HepG2 (cell line): ENCODE results near the gene ERBB4. TPM values are rescaled to one million over a fixed set of nuclear protein-coding genes. Genes with fewer than 3 reads are reported as not detected.

Source experiments
- ATAC-seq: fragments of 200-7000 bp; cut with Tn5 transposase; 3 replicates; pipeline ENCODE4 v1.9.1; 2020; ENCODE audit warnings: mild to moderate bottlenecking, moderate library complexity
- BruUV-seq: library from RNA; stranded (reverse); fragments of 400-500 nt; replicated peaks from 2 replicates; lab custom pipeline; 2021; lab: Mats Ljungman, UMichigan
- CTCF ChIA-PET: fragments of 300-600 bp; formaldehyde crosslinking; extraction: SDS; loops from one replicate; lab custom pipeline; 2021; ENCODE audit warnings: low total read pairs, inconsistent platforms, low intra/inter-chr PET ratio; lab: Yijun Ruan, JAX
- POLR2A ChIA-PET: fragments of 350-600 bp; sonication (Branson Sonifier 250); formaldehyde crosslinking; loops from one replicate; lab custom pipeline; 2020; ENCODE audit warnings: antibody characterized with exemption, inconsistent platforms; lab: Yijun Ruan, JAX
- DNase-seq: peaks from one replicate; pipeline ENCODE4 v3.0.0-alpha.2; 2015; ENCODE audit warnings: low spot score
- FAIRE-seq: peaks from 3 replicates; lab custom pipeline; 2011; peaks lifted over from hg19 to GRCh38; lab: Jason Lieb, UNC
- H2AFZ ChIP-seq: one replicate; pipeline ENCODE4 v1.6.1; 2011; ENCODE audit warnings: low read length, inconsistent platforms
- H3K27ac ChIP-seq: fragments of 300-600 bp; 3 replicates; pipeline ENCODE4 v1.8.0; 2011; ENCODE audit warnings: mixed run types, mild to moderate bottlenecking, mixed read lengths, low read length, inconsistent platforms; ENCODE audit not compliant: insufficient read depth; ENCODE audit errors: extremely low read length
- H3K27me3 ChIP-seq, 2 experiments: fragments of 200-600 bp in 1 of 2; 2 replicates in 1 of 2; 3 replicates in 1 of 2; pipeline versions ENCODE4 v1.6.0 to v1.8.0; 2011; ENCODE audit warnings: low read length in 2 of 2, mild to moderate bottlenecking in 2 of 2, moderate library complexity in 2 of 2, inconsistent platforms in 1 of 2; ENCODE audit not compliant: insufficient read depth in 2 of 2, control insufficient read depth in 1 of 2
- H3K36me3 ChIP-seq, 2 experiments: fragments of 200-600 bp in 1 of 2; replicated peaks in 1 of 2; 2 replicates in 1 of 2; 3 replicates in 1 of 2; pipeline versions ENCODE4 v1.5.1 to v1.8.0; 2011; ENCODE audit warnings: low read length in 2 of 2, inconsistent platforms in 1 of 2; ENCODE audit not compliant: insufficient read depth in 2 of 2, control insufficient read depth in 1 of 2
- H3K4me1 ChIP-seq: 2 replicates; pipeline ENCODE4 v1.5.1; 2012; ENCODE audit warnings: low read length, inconsistent platforms; ENCODE audit not compliant: insufficient read depth
- H3K4me2 ChIP-seq: 2 replicates; pipeline ENCODE4 v1.6.0; 2011; ENCODE audit warnings: low read depth, low read length, inconsistent platforms
- H3K4me3 ChIP-seq, 3 experiments: fragments of 200-600 bp in 1 of 3; sonication (generic), shearing (Covaris generic) in 1 of 3; replicated peaks in 1 of 3; 2 replicates each; pipeline ENCODE4 v1.5.1; 2011 to 2016; ENCODE audit warnings: low read length in 3 of 3, inconsistent platforms in 2 of 3, low read depth in 2 of 3, mild to moderate bottlenecking in 2 of 3, control low read depth in 1 of 3, mixed read lengths in 1 of 3; ENCODE audit not compliant: insufficient read depth in 1 of 3
- H3K79me2 ChIP-seq: one replicate; pipeline ENCODE4 v1.6.1; 2011; ENCODE audit warnings: low read length, inconsistent platforms; ENCODE audit not compliant: insufficient read depth
- H3K9ac ChIP-seq: 2 replicates; pipeline ENCODE4 v1.6.0; 2011; ENCODE audit warnings: mild to moderate bottlenecking, low read depth, low read length, inconsistent platforms; ENCODE audit not compliant: insufficient read depth
- H3K9me3 ChIP-seq: 2 replicates; pipeline ENCODE4 v1.5.1; 2012; ENCODE audit warnings: mild to moderate bottlenecking, low read length
- H4K20me1 ChIP-seq: 2 replicates; pipeline ENCODE4 v1.6.0; 2011; ENCODE audit warnings: inconsistent platforms, mild to moderate bottlenecking, low read length, moderate library complexity; ENCODE audit not compliant: insufficient read depth
- BRCA1 ChIP-seq: sonication (generic); formaldehyde crosslinking; IDR thresholded peaks from 2 replicates; pipeline ENCODE4 v1.4.0; 2020; ENCODE audit warnings: missing genetic modification reagents
- CBFB ChIP-seq: sonication (generic); formaldehyde crosslinking; IDR thresholded peaks from 2 replicates; pipeline ENCODE4 v1.4.0; 2020; ENCODE audit warnings: missing genetic modification reagents
- EZH2 ChIP-seq: conservative IDR thresholded peaks from 2 replicates; pipeline ENCODE4 v1.6.1; 2012; ENCODE audit warnings: mild to moderate bottlenecking, low read depth, low read length, moderate library complexity
- FOXA3 ChIP-seq: IDR thresholded peaks from 2 replicates; pipeline ENCODE4 v1.6.1; 2016; ENCODE audit warnings: missing genetic modification reagents, missing compliant biosample characterization
- GZF1 ChIP-seq: sonication (generic); formaldehyde crosslinking; IDR thresholded peaks from 2 replicates; pipeline ENCODE4 v1.5.1; 2020; ENCODE audit warnings: mild to moderate bottlenecking, missing genetic modification reagents
- IKZF5 ChIP-seq: IDR thresholded peaks from 2 replicates; pipeline ENCODE4 v1.6.1; 2018; ENCODE audit warnings: missing genetic modification reagents, mild to moderate bottlenecking, missing compliant biosample characterization
- KAT8 ChIP-seq: IDR thresholded peaks from 2 replicates; pipeline ENCODE4 v1.6.1; 2016; ENCODE audit warnings: missing genetic modification reagents, missing compliant biosample characterization
- PAF1 ChIP-seq: IDR thresholded peaks from 2 replicates; pipeline ENCODE4 v1.6.1; 2016; ENCODE audit warnings: missing genetic modification reagents, missing compliant biosample characterization
- PHF8 ChIP-seq: sonication (generic); formaldehyde crosslinking; IDR thresholded peaks from 2 replicates; pipeline ENCODE4 v1.5.0; 2020; ENCODE audit warnings: missing genetic modification reagents
- POGZ ChIP-seq: sonication (generic); formaldehyde crosslinking; IDR thresholded peaks from 2 replicates; pipeline ENCODE4 v1.4.0; 2020; ENCODE audit warnings: mild to moderate bottlenecking, missing genetic modification reagents
- SIN3B ChIP-seq: fragments of 150-350 bp; IDR thresholded peaks from 2 replicates; pipeline ENCODE4 v1.6.1; 2014; ENCODE audit warnings: low read length
- ZBTB3 ChIP-seq: sonication (generic); formaldehyde crosslinking; IDR thresholded peaks from 2 replicates; pipeline ENCODE4 v1.4.0; 2020; ENCODE audit warnings: low read depth, mild to moderate bottlenecking, moderate library complexity, missing genetic modification reagents, borderline replicate concordance
- ZBTB38 ChIP-seq: sonication (generic); formaldehyde crosslinking; IDR thresholded peaks from 2 replicates; pipeline ENCODE4 v1.5.1; 2020; ENCODE audit warnings: mild to moderate bottlenecking, missing genetic modification reagents
- ZNF33A ChIP-seq: sonication (generic); formaldehyde crosslinking; IDR thresholded peaks from 2 replicates; pipeline ENCODE4 v1.5.1; 2020; ENCODE audit warnings: missing genetic modification reagents, mild to moderate bottlenecking, moderate library complexity, borderline replicate concordance
- ZNF354B ChIP-seq: sonication (generic); formaldehyde crosslinking; IDR thresholded peaks from 2 replicates; pipeline ENCODE4 v1.8.0; 2022; ENCODE audit warnings: mild to moderate bottlenecking, missing genetic modification reagents
- ZNF557 ChIP-seq: sonication (generic); formaldehyde crosslinking; IDR thresholded peaks from 2 replicates; pipeline ENCODE4 v1.4.0; 2020; ENCODE audit warnings: missing genetic modification reagents
- ZNF605 ChIP-seq: sonication (generic); formaldehyde crosslinking; IDR thresholded peaks from 2 replicates; pipeline ENCODE4 v1.8.0; 2022; ENCODE audit warnings: mild to moderate bottlenecking, missing genetic modification reagents
- ZNF691 ChIP-seq: sonication (generic); formaldehyde crosslinking; IDR thresholded peaks from 2 replicates; pipeline ENCODE4 v1.4.0; 2020; ENCODE audit warnings: missing genetic modification reagents, low read depth, mild to moderate bottlenecking, borderline replicate concordance
- ZNF891 ChIP-seq: sonication (generic); formaldehyde crosslinking; IDR thresholded peaks from 2 replicates; pipeline ENCODE4 v1.5.0; 2020; ENCODE audit warnings: mild to moderate bottlenecking, missing genetic modification reagents
- WGBS: methylation state at CpG from one replicate; pipeline ENCODE4 v1.1.6; 2017; ENCODE audit warnings: low lambda C conversion rate; 5-methylcytosine and 5-hydroxymethylcytosine counted together
- in situ Hi-C: cut with HindIII; loops from 2 replicates; pipeline ENCODE4 v1.10.0; 2017; ENCODE audit warnings: low pct_unique_long_range_greater_than_20kb; ENCODE audit not compliant: extremely low pct_ligation_motif_present
- intact Hi-C: fragments of 100-400 bp; cut with micrococcal nuclease; formaldehyde crosslinking; loops from one replicate; pipeline ENCODE4 v1.10.0; 2022; ENCODE audit not compliant: unreplicated experiment
- polyA plus RNA-seq, 8 experiments: library from polyadenylated mRNA; depleted of rRNA in 3 of 8; stranded (reverse) in 7 of 8; unstranded in 1 of 8; fragments of >200 nt; fragmentation: Illumina TruSeq in 4 of 8; extraction: Trizol in 4 of 8; gene quantifications; 2 replicates each; pipeline versions ENCODE4 v1.2.1 to v1.2.3, GENCODE V29; 2011 to 2016; ENCODE audit warnings: low read depth in 4 of 8, missing spikeins in 1 of 8, mixed read lengths in 1 of 8; ENCODE audit not compliant: insufficient read depth in 1 of 8
- total RNA-seq, 5 experiments: library from RNA; depleted of rRNA; stranded (reverse); fragments of >200 nt; fragmentation: Illumina TruSeq; extraction: Trizol; gene quantifications; 2 replicates each; pipeline ENCODE4 v1.2.3, GENCODE V29; 2016; ENCODE audit warnings: low read depth in 1 of 5

Gene ERBB4
- total and polyA plus RNA-seq, 2 of the 13 experiments (the other 11 are each of a cell fraction or from before 2014, with no cell fraction given) = not detected

GRCh38 chr2:211434773-211435172 lies 1103.8 kb downstream of the ERBB4 start:
- H3K4me2 ChIP-seq = no peak overlapping the region
- intact Hi-C loops (no loop called here), in situ Hi-C loops (no loop called here)
- CTCF ChIA-PET = no interaction called here
- no peak overlapping the region for H3K27ac ChIP-seq
- H3K79me2 ChIP-seq = no peaks in the 10 kb centered on the region
- 14% methylated on average over 3 of the region's 3 CpGs for WGBS
- no TSS peak for BruUV-seq
- H3K27me3 ChIP-seq = no peaks in the 10 kb centered on the region
- H3K9ac ChIP-seq = no peak overlapping the region
- H4K20me1 ChIP-seq = no peaks in the 10 kb centered on the region
- H3K36me3 ChIP-seq = no peaks in the 10 kb centered on the region
- FAIRE-seq (no peak), ATAC-seq (no peak), DNase-seq (no peak)
- H3K4me3 ChIP-seq = no peak overlapping the region
- POLR2A ChIA-PET = no interaction called here
- TF ChIP-seq CBFB (CRISPR knock-in tag) = no peak
- TF ChIP-seq ZNF33A = no peak
- no peak overlapping the region for H2AFZ ChIP-seq
- no peaks in the 10 kb centered on the region for H3K4me1 ChIP-seq
- H3K9me3 ChIP-seq = no peaks in the 10 kb centered on the region

GRCh38 chr2:211429256-211429920 lies 1109.2 kb downstream of the ERBB4 start:
- no peaks in the 10 kb centered on the region for H3K27me3 ChIP-seq
- H3K36me3 ChIP-seq = no peaks in the 10 kb centered on the region
- POLR2A ChIA-PET = no interaction called here
- no peak for TF ChIP-seq KAT8 (CRISPR knock-in tag)
- no peak for TF ChIP-seq BRCA1 (CRISPR knock-in tag)
- no peak for TF ChIP-seq ZBTB38 (CRISPR knock-in tag)
- no peak for TF ChIP-seq GZF1 (CRISPR knock-in tag)
- no peak for TF ChIP-seq ZNF605 (CRISPR knock-in tag)
- TF ChIP-seq ZNF354B (CRISPR knock-in tag) = no peak
- TF ChIP-seq PHF8 (CRISPR knock-in tag) = no peak
- TF ChIP-seq ZBTB3 = no peak
- TF ChIP-seq IKZF5 (CRISPR knock-in tag) = no peak
- TF ChIP-seq ZNF691 = no peak
- no peak for TF ChIP-seq EZH2
- TF ChIP-seq POGZ (CRISPR knock-in tag) = no peak
- no peak for TF ChIP-seq PAF1 (CRISPR knock-in tag)
- no peak for TF ChIP-seq SIN3B
- TF ChIP-seq FOXA3 (CRISPR knock-in tag) = no peak
- TF ChIP-seq ZNF557 (CRISPR knock-in tag) = no peak
- no peak for TF ChIP-seq ZNF891 (CRISPR knock-in tag)
- TF ChIP-seq, all 625 proteins: peak for 0
- no peak overlapping the region for H3K9ac ChIP-seq
- intact Hi-C loops = no loop called here
- FAIRE-seq = no peak
- no peaks in the 10 kb centered on the region for H4K20me1 ChIP-seq
- H3K4me3 ChIP-seq = no peak overlapping the region
- H3K4me2 ChIP-seq = no peak overlapping the region
- in situ Hi-C loops = no loop called here
- H2AFZ ChIP-seq = no peak overlapping the region
- WGBS = 1% methylated on average over 3 of the region's 3 CpGs
- no peaks in the 10 kb centered on the region for H3K79me2 ChIP-seq
- BruUV-seq = no TSS peak
- no peaks in the 10 kb centered on the region for H3K4me1 ChIP-seq
- CTCF ChIA-PET = no interaction called here
- no peak for DNase-seq
- H3K9me3 ChIP-seq = no peaks in the 10 kb centered on the region
- no peak overlapping the region for H3K27ac ChIP-seq
- ATAC-seq = no peak
